ENCODE data around the gene ROR1. TPM values are rescaled to one million over a fixed set of nuclear protein-coding genes. Genes with fewer than 3 reads are reported as not detected.

The ROR1 gene
- total RNA-seq, 1 experiment from 2014 or later: 56.3 TPM

- POLR2A ChIA-PET: no interaction called here
- Mint-ChIP-seq H3K9me3 (no peaks in the 10 kb centered on the region), H3K4me1 (peaks cover 19% of the 10 kb centered on the region), H3K27ac (no peak overlapping the region), H3K27me3 (ENCODE audit: low read depth) (no peaks in the 10 kb centered on the region), H3K36me3 (peaks cover 11% of the 10 kb centered on the region), H3K4me3 (no peak overlapping the region)
- peak; percentile 60 for ATAC-seq
- CTCF ChIA-PET: interaction anchor here (2.0 kb wide), 1 partner anchor 328 kb away, joined by 5 read pairs; no protein-coding TSS in a partner anchor
- TF ChIP-seq FOXP1 (CRISPR knock-in tag; IDR thresholded peaks at IDR 0.05; ENCODE audit: borderline replicate concordance) (no peak), USF2 (CRISPR knock-in tag; IDR thresholded peaks at IDR 0.05) (peak; percentile 63), USF1 (CRISPR knock-in tag; IDR thresholded peaks at IDR 0.05) (peak; percentile 39; the same call in 1 of the 2 replicates), ZNF263 (CRISPR knock-in tag; IDR thresholded peaks at IDR 0.05; ENCODE audit: low read depth) (no peak)
- no peak for DNase-seq (ENCODE audit: low spot score)
Measured at GRCh38 chr1:64019818-64020217, 246.0 kb downstream of the ROR1 start.

GRCh38 chr1:64021066-64021465, 247.2 kb downstream of the ROR1 start:
- H3K27me3 Mint-ChIP-seq (ENCODE audit: low read depth): no peaks in the 10 kb centered on the region
- ATAC-seq: no peak

GRCh38 chr1:64025051-64025450, 251.2 kb downstream of the ROR1 start:
- H3K27me3 Mint-ChIP-seq (ENCODE audit: low read depth): no peaks in the 10 kb centered on the region
- CTCF ChIA-PET: no interaction called here
- no peak for TF ChIP-seq ERG (CRISPR knock-in tag; IDR thresholded peaks at IDR 0.05)
- no peak for TF ChIP-seq ZNF532 (CRISPR knock-in tag; IDR thresholded peaks at IDR 0.05; ENCODE audit: borderline replicate concordance)
- TF ChIP-seq E2F1 (CRISPR knock-in tag; IDR thresholded peaks at IDR 0.05): no peak
- no peak for TF ChIP-seq TEAD4 (CRISPR knock-in tag; IDR thresholded peaks at IDR 0.05)

More at GRCh38 chr1:64021066-64021465, 247.2 kb downstream of the ROR1 start:
- H3K36me3 Mint-ChIP-seq: peaks cover 7% of the 10 kb centered on the region; the same call in 1 of the 2 replicates
- CTCF ChIA-PET: interaction anchor here (2.0 kb wide), 1 partner anchor 329 kb away, joined by 5 read pairs; no protein-coding TSS in a partner anchor
- POLR2A ChIA-PET: no interaction called here
- TF ChIP-seq ATF1 (CRISPR knock-in tag; IDR thresholded peaks at IDR 0.05) (no peak), RELA (CRISPR knock-in tag; IDR thresholded peaks at IDR 0.05; ENCODE audit: borderline replicate concordance) (no peak), ZNF423 (CRISPR knock-in tag; IDR thresholded peaks at IDR 0.05) (no peak), ZNF317 (CRISPR knock-in tag; IDR thresholded peaks at IDR 0.05; ENCODE audit: borderline replicate concordance, low read depth) (no peak), FOXP1 (CRISPR knock-in tag; IDR thresholded peaks at IDR 0.05; ENCODE audit: borderline replicate concordance) (no peak), ELF4 (CRISPR knock-in tag; IDR thresholded peaks at IDR 0.05; ENCODE audit: low read depth) (no peak), ZNF263 (CRISPR knock-in tag; IDR thresholded peaks at IDR 0.05; ENCODE audit: low read depth) (no peak), CDX4 (CRISPR knock-in tag; IDR thresholded peaks at IDR 0.05; ENCODE audit: borderline replicate concordance) (no peak), ETV6 (CRISPR knock-in tag; IDR thresholded peaks at IDR 0.05) (no peak), E2F5 (CRISPR knock-in tag; IDR thresholded peaks at IDR 0.05) (no peak), ZNF416 (CRISPR knock-in tag; IDR thresholded peaks at IDR 0.05) (no peak), RORB (CRISPR knock-in tag; IDR thresholded peaks at IDR 0.05) (no peak), CTCF (IDR thresholded peaks at IDR 0.05) (no peak)
- DNase-seq (ENCODE audit: low spot score): no peak
- peak overlapping the region; percentile 43; the same call in 1 of the 2 replicates for H3K27ac Mint-ChIP-seq
- H3K4me1 Mint-ChIP-seq: peaks cover 19% of the 10 kb centered on the region
- H3K4me3 Mint-ChIP-seq: no peak overlapping the region
- H3K9me3 Mint-ChIP-seq: no peaks in the 10 kb centered on the region

More at GRCh38 chr1:64025051-64025450, 251.2 kb downstream of the ROR1 start:
- Mint-ChIP-seq H3K4me3 (no peak overlapping the region), H3K27ac (no peak overlapping the region), H3K4me1 (peaks cover under 1% of the 10 kb centered on the region; the same call in 1 of the 2 replicates), H3K9me3 (peaks cover 21% of the 10 kb centered on the region), H3K36me3 (peaks cover 24% of the 10 kb centered on the region)
- DNase-seq (ENCODE audit: low spot score) (no peak), ATAC-seq (no peak)
- POLR2A ChIA-PET: no interaction called here
